Measurements from ENCODE around the gene MRGPRF. TPM values are rescaled to one million over a fixed set of nuclear protein-coding genes. Genes with fewer than 3 reads are reported as not detected.
A peak's percentile ranks its signal among the peaks of the same experiment; 100 is the strongest.

MRGPRF gene
- total and polyA plus RNA-seq, 2 of the 8 experiments (the other 6 are each of a cell fraction or from before 2014, with no cell fraction given), result 7.5 to 11.0 TPM

GRCh38 chr11:69008737-69009440 is 4.2 kb downstream of the MRGPRF start:
- H3K36me3 ChIP-seq (ENCODE audit: control insufficient read depth in 2 of 4, insufficient read depth in 4 of 4, low read length in 3 of 4), result no peaks in the 10 kb centered on the region; a peak in 1 of 8 replicates
- no peak overlapping the region for H3K14ac ChIP-seq (ENCODE audit: insufficient read length)
- H2BK12ac ChIP-seq (ENCODE audit: low read depth, low read length), result no peak overlapping the region
- no peak overlapping the region for H2BK120ac ChIP-seq (replicated peaks; ENCODE audit: low read depth, low read length)
- H3K4me1 ChIP-seq (replicated peaks in 1 of 4; ENCODE audit: control insufficient read depth in 3 of 4, insufficient read depth in 4 of 4, low read length in 3 of 4), result peaks cover 4 to 34% (median 21%) of the 10 kb centered on the region in 4 experiments
- DNase-seq (ENCODE audit: low read depth in 1 of 2, low spot score in 2 of 2), result peak in 1 of 2 experiments; percentile 51
- no peak overlapping the region for H3K56ac ChIP-seq (replicated peaks; ENCODE audit: insufficient read length, low read depth, low read length)
- WGBS, 2 experiments (ENCODE audit: extremely low coverage in 1 of 2, insufficient coverage in 1 of 2, insufficient read length in 1 of 2, insufficient replicate concordance in 2 of 2, low coverage in 1 of 2, low lambda C conversion rate in 2 of 2, missing lambda C conversion rate in 1 of 2), result 84% methylated on average over 17 of the region's 17 CpGs; no CpG with 5 or more reads in 1 of the 2 experiments
- H2AK5ac ChIP-seq (ENCODE audit: low read depth, low read length), result no peak overlapping the region
- no peak overlapping the region for H3K9ac ChIP-seq (replicated peaks in 1 of 4; ENCODE audit: extremely low read depth in 1 of 4, low read depth in 3 of 4, low read length in 3 of 4)
- TF ChIP-seq BRCA1 (IDR thresholded peaks at IDR 0.05; ENCODE audit: low read depth, low read length) (no peak), HDAC6 (IDR thresholded peaks at IDR 0.05; ENCODE audit: low read depth, low read length) (no peak)
- H4K8ac ChIP-seq (ENCODE audit: extremely low read depth, insufficient read depth, low read length), result no peak overlapping the region; the same call in 1 of the 2 replicates
- no peaks in the 10 kb centered on the region for H3K9me3 ChIP-seq (ENCODE audit: insufficient read depth in 2 of 2, low read depth in 1 of 2, low read length in 1 of 2)
- H3K18ac ChIP-seq (ENCODE audit: extremely low read depth, low read length), result no peak overlapping the region; the same call in 1 of the 2 replicates
- no peak overlapping the region for H2BK20ac ChIP-seq (ENCODE audit: low read length)
- H3K27ac ChIP-seq (ENCODE audit: low read depth, low read length), result no peak overlapping the region
- H3K27me3 ChIP-seq (replicated peaks in 1 of 4; ENCODE audit: control insufficient read depth in 3 of 4, extremely low read depth in 1 of 4, insufficient read depth in 3 of 4, low read length in 3 of 4), result peaks cover 0 to under 1% (median 0%) of the 10 kb centered on the region in 4 experiments; a peak in 2 of 7 replicates
- CTCF ChIA-PET (ENCODE audit: partially characterized antibody), result interaction anchor here (0.6 to 2.6 kb wide), 3 partner anchors 45 to 1149 kb away, joined by 3 to 6 read pairs (median 3); no protein-coding TSS in a partner anchor
- POLR2A ChIA-PET (ENCODE audit: partially characterized antibody), result no interaction called here
- peaks cover 12% of the 10 kb centered on the region; the same call in 1 of the 2 replicates for H3K23me2 ChIP-seq (ENCODE audit: low read depth, low read length)
- H3K23ac ChIP-seq (ENCODE audit: insufficient read length), result no peak overlapping the region
- no peak overlapping the region for H4K91ac ChIP-seq (replicated peaks; ENCODE audit: insufficient read length, low read length)
- no peak overlapping the region for H2BK15ac ChIP-seq (ENCODE audit: low read length)
- H2BK5ac ChIP-seq (ENCODE audit: low read depth, low read length), result no peak overlapping the region
- H3K79me1 ChIP-seq (ENCODE audit: low read depth, low read length), result no peaks in the 10 kb centered on the region
- no peak for FAIRE-seq
- H2AFZ ChIP-seq (ENCODE audit: low read length), result no peak overlapping the region
- no peaks in the 10 kb centered on the region for H3K79me2 ChIP-seq (ENCODE audit: control insufficient read depth in 1 of 2, insufficient read depth in 2 of 2, low read length in 2 of 2)
- no peak overlapping the region for H3K4me2 ChIP-seq (ENCODE audit: insufficient read depth in 1 of 2, low read depth in 2 of 2, low read length in 2 of 2)
- no peak overlapping the region for H3K4me3 ChIP-seq (ENCODE audit: extremely low read depth in 1 of 4, insufficient read depth in 2 of 4, low read depth in 3 of 4, low read length in 4 of 4)
- no peak overlapping the region for H4K5ac ChIP-seq (ENCODE audit: insufficient read length, low read depth, low read length)
- H3K4ac ChIP-seq (replicated peaks; ENCODE audit: insufficient read length, low read depth, low read length), result no peak overlapping the region
- H4K20me1 ChIP-seq (replicated peaks in 1 of 2; ENCODE audit: control insufficient read depth in 1 of 2, insufficient read depth in 2 of 2, low read length in 2 of 2), result no peaks in the 10 kb centered on the region

Data from H1 (cell line).